GM21360 (cell line): ENCODE data around the gene ATF6B.

Experiments used
- ATAC-seq: cut with Tn5 transposase; IDR thresholded peaks from one replicate; pipeline ENCODE4 v1.9.1; 2021; ENCODE audit warnings: mild to moderate bottlenecking, moderate library complexity; ENCODE audit not compliant: unreplicated experiment

The ATF6B gene

DNA sequence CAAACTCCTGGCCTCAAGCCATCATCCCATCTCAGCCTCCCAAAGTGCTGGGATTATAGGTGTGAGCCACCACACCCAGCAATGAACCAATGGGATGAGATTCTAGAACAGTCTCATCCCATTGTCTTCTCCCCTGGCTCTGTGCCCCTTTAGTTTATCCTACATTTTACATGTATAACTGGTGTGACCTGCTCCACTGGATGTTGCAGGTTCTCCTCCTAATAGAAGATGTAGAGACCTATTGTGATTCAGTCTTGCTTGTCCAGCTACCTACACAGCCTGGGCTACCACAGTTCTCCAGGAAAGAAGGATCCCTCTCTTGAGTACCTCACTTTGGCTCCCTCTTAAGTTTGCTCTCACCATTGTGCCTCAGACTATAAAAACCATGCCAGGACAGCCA lies 4.1 kb upstream of the ATF6B start:
- no peak for ATAC-seq

DNA sequence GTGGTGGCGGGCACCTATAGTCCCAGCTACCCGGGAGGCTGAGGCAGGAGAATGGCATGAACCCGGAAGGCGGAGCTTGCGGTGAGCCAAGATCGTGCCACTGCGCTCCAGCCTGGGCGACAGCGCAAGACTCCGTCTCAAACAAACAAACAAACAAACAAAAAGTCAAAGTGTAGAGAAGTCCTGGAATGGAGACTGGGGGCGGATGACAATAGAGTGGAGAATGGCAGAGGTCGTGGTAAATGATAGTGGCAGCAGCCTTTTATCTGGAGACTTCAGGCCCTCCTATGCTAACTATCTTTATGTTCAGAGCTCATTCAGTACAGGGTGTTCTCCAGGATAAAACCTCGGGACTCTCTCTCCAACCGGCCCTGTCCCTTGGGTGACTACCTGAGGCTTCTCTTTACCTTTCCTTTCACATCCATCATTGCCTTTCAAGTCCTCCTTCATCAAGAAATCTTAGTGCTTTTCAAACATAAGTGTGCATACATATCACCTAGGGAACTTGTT lies 3.4 kb upstream of the ATF6B start:
- ATAC-seq, result no peak

DNA sequence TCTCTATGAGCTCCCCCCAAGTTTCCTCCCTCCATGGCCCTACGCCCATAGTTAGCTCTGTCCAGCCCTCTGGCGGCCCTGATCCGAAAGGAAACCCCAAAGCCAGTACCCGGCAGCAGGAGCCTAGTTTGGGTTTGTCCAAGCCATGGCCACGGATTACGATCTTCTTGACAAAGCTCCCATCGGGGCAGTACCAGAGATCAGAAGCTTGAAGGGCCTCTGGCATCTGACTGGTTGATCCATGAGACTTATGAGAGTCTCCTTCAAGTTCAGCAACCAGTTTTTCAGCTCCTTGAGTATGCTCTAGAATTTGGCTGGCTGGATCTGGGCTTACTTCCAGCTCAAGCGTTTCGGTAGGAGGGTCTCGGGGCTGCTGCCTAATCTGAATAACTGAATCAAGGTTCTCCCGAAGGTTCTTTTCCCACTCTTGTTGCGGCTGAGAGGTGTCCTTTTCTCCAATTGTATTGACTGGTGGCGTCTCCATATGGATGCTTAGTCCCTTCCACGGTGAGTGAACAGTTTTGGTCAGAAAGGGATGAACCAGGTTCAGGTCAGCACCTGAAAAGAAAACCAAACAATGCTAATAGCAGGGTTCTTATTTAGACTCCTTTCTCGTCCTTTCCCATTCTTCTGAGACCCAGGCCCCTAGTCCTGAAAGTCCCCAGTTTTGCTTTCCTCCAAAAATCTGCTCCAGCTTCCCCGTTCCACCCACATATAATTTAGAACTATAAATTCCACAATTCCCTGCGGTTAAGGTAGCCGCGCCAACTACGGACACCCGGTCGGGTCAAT lies 1.4 kb upstream of the ATF6B start:
- no peak for ATAC-seq

DNA sequence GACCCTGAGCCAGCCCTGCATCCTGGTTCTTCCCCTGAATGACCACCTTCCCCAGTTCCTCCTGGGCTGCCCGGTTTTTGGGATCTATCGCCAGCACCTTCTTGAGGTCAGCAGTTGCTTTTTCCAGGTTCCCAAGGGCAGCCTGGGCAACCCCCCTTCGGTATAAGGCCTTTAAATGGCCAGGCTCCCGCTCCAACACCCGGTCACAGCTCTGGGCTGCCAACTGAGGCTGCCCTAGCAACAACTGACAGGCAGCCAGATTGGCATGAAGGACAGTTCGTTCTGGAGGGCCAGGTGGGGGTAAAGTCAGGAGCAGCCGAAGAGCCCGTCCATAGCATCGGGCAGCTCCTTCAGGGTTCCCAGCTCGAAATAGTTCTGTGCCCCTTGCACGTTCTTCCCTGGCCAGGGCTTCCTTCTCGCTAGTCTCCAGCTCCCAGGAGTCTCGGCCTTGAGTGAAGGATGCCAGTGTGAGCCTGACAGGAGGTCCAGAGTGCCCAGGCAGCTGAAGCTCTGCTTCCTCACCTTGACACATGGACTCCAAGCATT lies 778 bp upstream of the ATF6B start:
- ATAC-seq, result no peak

DNA sequence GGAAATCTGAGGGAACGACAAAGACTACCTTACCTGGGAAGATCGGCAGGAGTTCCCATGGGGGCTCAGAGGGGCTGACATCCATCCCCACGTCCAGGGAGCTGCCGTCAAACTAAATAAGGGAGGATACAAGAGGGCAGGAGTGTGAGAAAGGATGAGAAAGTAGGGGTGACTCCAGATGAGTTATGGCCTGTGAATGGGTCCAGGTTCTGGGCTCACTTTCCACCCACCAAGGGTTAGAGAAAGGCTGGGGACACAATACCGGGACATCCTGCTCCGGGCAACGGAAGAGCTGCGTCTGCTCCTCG lies 683 bp downstream of the ATF6B start:
- ATAC-seq, result no peak

DNA sequence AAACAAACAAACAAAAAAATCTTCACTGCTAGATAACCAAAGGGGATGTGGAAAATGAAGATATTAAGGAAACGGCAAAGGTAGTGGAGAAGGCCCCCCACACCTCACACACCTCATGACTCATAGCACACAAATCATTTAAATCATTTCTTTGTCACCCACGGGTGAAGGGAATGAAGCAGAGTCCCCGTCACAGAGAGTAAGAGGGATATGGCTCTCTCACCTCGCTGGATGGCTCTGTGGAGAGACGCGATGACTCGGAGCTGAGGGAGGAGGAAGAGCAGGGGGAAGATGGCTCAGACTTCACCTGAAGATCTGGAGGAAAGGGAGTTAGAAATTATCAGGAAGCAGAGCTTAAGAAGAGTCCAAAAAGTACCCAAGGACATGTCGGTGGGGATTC lies 1.2 kb downstream of the ATF6B start:
- ATAC-seq, result no peak

DNA sequence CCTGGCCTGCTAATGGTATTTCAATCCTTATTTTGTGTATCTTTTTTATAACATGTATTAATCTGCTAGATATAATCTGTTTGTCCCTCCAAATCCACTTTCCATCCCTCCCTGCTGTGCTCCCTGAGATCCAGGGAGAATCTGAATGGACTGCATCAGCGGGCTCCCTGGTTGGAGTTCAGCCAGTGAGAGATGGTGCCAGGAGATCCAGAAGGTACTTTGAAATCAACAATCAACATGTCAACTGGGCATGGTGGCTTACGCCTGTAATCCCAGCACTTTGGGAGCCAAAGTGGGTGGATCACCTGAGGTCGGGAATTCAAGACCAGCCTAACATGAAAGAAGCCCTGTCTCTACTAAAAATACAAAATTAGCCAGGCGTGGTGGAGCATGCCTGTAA lies 4.4 kb downstream of the ATF6B start:
- ATAC-seq, result no peak

DNA sequence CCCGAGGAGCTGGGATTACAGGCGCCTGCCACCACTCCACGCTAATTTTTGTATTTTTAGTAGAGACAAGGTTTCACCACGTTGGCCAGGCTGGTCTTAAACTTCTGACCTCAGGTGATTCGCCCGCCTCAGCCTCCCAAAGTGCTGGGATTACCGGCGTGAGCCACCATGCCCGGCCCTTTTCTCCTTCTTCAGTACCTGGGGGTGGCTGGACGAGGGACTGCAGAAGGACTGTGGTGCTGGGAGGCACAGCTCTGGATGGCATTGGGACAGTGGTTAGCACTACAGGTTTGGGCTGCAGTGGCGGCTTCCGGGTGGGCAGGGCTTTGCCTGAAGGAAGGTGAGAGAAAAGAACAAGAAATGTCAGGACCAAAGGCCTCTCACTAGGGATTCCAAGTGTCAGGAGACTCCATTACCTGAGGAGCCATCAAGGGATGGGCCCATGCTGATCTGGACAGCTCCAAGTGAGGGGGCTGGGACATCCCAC lies 7.4 kb downstream of the ATF6B start:
- no peak for ATAC-seq

DNA sequence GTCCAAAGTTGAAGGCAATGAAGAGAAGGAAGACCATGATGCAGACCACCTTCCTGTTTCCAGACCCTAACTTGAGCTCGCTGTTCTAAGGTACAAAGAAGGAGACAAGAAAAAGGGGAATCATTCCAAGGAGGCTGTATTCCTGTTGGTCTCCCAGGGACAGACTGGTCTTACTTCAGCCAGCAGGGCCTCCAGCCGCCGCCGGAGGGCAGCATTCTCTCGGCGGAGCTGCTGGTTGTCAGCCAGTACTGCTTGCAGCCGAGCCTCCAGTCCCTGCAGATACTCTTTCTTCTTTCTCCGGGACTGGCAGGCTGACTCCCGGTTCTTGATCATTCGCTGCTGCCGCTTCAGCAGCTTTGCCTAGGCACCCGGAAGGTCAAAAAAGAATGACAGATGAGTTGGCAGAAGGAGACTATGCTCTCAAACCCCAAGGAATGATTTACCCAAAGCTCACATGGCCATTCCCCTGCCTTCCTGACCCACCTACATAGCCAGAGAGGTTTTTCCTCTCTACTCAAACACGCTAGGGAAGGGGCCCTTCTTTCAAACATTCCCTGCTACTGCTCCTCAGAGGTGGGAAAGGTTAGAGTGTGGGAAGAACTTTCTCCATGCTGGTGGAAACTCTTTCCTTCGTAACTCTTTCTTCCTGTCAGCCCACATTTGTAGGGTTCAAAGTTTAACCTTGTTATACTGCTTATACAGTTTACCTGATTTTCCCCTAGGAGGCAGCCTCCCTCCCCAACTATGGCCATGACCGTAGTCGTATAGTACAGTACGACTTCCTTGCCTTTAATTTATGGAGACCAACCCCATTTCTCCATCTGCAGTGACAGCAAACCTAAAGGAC lies 9.0 kb downstream of the ATF6B start:
- ATAC-seq, result no peak

DNA sequence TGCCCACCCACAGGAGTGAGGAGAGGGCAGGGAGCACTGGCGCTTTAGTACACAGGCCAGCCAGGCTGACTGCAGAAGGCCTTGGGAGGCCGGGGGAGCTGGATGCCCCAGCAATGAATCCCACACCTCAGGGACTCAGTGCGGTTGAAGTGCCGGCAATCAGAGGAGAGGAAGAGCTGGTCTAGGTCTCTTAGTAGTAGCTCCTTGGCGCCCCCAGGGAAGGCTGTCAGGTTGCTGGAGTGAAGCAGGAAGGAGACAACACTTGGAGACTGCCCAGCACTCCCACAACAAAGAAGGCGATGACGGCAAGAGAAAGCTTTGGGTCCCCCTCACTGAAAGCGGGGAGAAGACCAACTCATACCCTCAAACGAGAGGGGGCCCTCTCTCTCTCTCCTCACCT lies 10.6 kb downstream of the ATF6B start:
- ATAC-seq, result no peak

DNA sequence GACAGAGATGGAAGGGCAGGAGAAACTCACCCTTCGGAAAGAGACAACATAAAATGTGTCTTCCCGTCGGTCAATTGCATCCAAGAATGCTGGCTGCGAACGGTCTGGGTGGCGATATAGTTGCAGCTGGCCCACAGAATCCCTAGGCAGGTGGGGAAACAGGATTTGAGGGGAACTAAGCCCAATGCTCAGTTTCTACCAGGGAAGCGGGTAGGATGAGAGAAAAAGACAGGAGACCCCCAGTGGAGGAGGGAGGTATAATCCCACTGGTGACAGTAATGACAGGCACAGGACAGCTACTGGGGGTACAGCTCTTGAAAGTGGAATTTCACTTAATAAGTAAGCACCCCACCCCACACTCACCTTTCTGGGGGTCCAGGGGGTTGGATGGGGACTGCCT lies 11.4 kb downstream of the ATF6B start:
- ATAC-seq, result no peak

DNA sequence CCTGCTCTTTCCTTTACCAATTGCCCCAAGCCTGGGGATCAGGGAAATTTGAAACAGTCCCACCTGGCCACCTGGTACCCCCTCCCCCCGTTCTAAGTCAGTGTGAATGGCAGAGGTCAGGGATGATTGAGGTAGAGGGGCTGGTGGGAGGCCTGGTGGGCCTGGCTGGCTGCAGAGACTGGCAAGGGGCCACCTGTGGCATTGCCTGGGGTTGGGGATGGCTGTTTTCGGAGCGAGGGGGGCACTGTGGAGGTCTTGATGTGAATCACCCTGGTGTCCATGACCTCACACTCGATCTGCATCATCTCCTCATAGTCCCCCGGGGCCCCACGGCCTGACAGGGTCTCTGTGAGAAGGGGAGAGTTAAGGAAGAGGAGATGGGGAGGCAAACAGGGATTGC lies 12.4 kb downstream of the ATF6B start:
- ATAC-seq, result no peak

DNA sequence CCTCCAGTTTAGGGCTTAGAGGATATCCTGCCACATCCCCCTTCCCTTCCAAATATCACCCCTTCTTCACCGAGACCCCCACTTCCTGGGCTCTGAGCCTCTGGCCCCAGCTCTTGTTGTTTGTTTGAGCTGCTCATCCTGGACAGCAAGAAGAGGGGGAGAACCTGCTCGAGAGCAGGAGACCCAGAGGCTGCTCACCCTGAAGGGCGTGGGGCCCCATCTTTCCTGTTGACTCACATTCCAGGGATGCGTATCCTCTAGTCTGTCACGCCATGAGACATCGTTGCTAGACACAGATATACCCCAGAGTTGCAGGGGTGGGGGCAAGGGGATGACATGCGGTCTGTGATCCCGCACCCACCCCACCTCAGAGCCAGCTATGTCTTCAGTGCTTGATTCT lies 13.2 kb downstream of the ATF6B start:
- no peak for ATAC-seq

DNA sequence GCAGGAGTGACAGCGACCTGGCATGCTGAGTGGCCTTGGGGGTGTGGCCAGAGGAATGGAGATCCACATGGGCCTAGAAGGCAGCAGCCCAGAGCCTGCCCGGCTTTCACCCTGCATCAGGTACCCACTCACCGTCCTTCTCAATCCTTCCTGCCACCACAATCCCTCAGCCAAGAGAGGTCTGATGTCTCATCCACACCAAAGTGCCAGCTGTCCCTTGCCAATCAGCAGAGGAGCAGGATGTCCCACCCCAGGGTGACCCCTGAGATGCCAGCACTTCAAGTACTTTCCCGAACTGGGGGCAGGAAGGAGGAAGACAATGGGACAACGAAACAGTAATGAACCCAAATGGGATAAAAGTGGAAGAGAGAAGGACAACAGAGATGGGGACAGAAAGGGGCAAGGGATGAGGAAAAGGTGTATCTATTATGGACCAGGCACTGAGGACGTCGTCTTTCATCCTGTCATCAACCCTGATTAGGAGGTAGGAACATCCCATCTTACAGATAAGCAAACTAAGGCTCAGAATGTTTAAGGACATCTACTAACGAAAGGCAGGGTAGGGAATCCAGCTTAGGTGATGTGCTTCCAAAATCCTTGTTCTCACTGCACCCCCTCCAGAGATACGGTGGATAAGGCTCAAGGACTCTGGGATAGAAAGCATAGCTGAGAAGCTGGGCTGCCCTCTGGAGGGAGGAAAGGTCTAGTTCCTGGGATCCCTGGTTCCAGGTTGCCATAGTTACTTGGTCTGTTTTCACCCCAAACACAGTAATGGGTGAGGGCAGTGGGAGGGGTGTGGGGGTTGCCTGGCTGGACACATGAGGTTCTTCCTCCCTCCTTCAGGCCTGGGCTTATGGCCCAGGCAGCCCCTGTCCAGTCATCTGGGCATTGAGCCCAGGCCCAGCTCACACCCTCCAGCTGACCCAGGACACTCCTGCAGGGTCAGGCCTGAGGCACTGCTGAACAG lies 14.4 kb downstream of the ATF6B start:
- no peak for ATAC-seq

DNA sequence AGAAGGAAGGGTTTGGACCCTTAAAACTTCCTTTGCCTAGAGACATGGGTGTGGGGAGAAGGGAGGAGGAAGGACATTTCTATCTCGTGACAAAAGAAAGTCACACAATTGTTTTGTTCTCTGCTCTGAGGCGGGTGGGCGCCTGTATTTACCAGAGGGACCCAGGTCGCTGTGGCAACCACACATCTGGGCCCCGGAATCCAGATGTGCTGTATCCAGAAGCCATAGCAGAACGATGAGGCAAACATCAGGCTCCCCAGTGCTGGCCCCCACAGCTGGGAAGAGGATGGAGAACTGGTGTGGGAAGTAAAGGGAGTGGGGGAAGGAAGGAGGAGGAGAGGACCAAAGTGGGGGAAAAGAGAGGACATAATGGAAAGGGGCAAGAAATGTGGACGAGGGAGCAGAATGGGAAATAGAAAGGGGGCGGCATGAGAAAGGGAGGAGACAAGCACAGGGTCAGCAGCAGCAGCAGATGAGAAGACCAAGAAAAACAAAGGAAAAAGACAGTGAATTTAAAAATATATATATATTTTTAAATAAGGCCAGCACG lies 15.5 kb downstream of the ATF6B start:
- no peak for ATAC-seq

DNA sequence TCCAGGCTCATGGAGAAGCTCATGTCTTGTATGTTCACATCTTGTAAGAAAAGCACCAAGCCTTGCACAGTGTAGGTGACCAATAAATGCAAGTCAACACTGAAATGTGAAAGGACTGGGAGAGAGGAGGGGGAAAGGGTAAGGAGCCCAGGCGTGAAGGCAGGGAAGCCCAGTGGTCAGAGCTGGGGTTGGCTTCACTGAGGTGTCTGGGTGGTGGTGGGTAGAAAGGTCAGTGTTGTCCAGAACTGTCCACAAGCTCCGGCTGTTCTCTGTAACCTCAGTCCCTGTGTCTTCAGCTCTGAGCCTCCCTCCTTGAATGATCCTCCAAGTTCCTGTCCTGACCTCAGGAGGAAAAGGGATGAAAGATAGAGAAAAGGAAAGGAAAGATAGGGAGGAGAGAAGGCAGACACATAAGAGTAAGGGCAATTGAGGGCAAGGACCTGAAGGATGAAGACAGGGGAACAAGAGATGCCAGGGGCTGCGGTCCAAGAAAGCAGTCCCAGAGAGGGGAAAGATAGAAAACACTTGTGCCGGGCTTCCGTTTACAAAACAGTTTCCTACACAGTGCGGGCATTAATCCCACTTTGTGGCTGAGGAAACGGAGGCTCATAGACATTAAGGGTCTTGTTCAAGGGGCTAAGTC lies 16.5 kb downstream of the ATF6B start:
- ATAC-seq, result no peak

DNA sequence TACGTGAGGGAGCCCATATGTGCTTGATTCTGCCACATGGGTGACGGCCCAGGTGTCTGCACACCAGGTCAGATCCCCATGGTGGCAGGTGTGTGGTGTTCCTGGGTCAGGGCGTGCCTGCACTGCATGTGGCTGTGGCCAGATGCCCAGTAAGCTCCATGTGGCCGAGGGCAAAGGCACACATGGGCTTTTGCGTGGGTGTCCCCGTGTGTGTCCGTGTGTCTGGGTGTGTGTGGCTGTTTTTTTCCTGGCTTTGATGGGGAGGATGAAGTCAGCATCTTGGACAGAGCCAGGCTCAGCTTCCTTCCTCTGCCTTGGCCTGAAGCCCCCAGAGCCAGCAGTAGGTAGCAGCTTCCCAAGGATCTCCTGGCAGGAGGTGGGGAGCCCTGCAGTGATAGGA lies 17.4 kb downstream of the ATF6B start:
- no peak for ATAC-seq

DNA sequence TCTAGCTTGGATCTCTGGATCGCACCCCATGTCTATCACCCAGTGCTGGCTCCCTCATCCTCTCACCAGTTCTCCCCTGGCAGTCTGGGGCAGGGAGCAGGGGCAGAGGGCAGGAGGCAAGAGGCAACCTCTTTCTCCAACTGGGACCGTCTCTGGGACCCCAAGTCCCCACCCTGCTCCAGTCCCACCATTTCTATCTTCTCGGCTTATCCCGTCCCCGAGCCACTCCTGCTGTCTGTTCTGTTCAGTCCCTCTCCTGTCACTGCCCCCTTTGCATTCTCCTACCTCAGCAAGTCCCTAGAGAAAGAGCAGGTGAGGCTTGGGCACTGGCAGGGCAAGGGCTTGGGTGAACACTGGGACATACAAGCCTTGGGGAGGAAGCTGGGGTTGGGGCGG lies 18.3 kb downstream of the ATF6B start:
- ATAC-seq, result no peak

DNA sequence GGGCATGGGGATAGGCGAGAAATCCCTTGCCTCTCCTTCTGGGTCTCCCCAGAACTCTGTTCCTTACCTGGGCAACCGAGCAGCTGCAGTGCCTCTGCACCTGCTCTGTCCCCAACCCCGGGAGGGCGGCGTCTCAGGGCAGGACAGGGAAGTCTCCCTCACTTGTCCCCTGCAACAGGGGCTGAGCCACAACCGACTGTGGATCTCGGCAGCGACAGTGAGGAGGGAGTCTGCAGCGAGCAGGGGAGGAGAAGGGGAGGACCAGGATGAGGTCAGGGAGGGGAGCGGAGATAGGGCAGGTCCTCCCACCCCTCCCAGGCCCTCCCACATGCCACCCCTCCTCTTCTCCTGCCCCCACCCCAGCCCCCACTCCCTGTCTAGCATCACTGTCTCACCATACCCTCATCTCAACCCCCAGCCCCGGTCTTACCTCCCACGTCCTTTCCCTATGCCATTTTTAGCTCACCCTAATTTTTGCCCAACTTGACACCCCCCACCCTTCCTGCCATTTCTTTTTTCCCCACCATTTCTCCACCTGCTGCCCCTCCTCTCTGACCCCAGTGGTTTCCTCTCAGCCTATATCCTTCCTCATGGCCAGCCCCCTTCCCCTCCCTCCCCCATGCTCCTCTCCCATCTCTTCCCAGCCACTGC lies 18.8 kb downstream of the ATF6B start, which contains the start of gene TNXB:
TSS of gene TNXB (minus strand) at position 225 of the 651 bp plus-strand sequence. CDS start 11,140 bp downstream, outside the sequence.
- ATAC-seq, result no peak
